Hippocampal formation (tissue), 2 donors: ENCODE measurements around the gene STARD3NL.
"Not testable (repeated sequence)": the region's sequence is repeated elsewhere in the genome, so short reads cannot be mapped to it uniquely, and the experiment has no call there.

Experiments
- DNase-seq, 2 donors: peaks; one replicate each; lab custom pipeline; 2025; lab: John Stamatoyannopoulos, UW

STARD3NL gene

DNA sequence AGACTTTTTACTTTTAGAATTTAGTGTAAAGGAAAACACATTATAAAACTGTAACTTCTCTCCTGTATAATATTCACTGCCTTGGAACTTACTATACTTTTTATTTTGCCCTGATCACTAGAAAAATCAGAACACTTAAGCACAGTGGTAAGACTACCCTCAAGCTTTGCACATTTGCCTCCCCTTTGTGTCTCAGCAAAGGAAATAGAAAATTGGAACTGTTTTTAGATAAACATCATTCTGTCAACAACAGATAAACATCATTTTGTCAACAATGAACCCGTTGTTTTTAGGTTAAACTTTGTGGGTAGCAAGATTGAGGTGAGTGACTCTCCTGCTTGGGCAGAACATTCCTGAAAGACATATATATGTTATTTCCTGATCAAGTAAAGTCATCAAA is 86.6 kb downstream of the STARD3NL start:
- not testable (repeated sequence) for DNase-seq

DNA sequence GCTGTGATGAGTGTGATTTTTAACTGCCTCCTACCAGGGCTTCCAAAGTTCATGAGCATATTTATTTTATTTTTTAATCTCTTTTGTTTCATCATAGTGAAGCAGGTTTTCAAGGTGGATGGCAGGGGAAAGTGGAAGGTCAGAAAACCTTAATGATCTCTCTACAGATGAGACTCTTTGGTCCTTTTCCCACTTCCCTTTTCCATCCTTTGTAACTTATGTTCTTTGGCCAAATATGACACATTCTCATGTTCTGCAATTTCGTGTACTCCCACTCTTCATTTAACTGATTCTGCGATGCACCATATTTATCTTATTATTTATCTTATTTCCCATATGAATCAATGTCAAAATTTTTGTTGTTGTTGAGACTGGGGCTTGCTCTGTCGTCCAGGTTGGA is 87.9 kb downstream of the STARD3NL start:
- DNase-seq: not testable (repeated sequence)

DNA sequence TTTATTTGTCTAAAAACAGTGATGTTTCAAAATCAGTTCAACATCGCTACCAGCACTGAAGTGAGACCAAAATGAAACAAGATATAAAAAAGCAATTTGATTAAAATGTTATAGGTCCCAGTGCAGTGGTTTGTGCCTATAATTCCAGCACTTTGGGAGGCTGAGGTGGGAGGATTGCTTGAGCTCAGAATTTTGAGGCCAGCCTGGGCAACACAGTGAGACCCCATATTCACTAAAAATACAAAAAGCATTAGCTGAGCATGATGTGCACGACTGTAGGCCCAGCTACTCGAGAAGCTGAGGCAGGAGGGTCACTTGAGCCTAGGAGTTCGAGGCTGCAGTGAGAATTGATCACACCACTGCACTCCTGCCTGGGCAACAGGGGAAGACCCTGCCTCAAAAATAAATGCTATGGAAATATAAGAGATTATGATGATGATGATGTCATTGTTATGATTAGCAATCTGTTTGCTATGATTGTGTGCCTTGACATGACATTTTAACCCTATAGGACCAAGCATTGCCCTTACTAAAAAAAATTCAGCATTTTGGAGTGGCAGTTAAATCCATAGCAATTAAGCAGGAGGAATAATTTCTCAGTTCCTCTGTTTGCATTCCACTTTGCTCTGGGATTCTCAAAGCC is 91.8 kb downstream of the STARD3NL start:
- DNase-seq: not testable (repeated sequence)

DNA sequence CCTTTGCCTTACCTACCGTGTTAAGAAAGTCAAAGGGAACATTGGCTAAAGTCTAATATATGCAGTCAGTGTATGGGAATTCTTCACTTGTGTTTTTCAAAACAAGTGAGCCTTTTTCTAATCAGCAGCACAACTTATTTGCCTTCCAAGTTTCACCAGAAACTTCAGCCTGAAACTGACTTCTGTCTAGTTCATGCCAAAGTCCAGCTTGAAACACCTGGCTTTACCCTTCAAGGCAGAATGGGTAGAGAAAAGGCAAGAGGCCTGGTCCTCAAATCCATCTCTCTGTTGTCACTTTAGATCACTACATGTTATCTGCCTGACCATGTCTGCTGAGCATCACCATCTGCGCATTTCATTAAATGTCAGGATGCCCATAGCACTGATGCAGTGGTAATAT is 92.4 kb downstream of the STARD3NL start:
- DNase-seq: not testable (repeated sequence)

DNA sequence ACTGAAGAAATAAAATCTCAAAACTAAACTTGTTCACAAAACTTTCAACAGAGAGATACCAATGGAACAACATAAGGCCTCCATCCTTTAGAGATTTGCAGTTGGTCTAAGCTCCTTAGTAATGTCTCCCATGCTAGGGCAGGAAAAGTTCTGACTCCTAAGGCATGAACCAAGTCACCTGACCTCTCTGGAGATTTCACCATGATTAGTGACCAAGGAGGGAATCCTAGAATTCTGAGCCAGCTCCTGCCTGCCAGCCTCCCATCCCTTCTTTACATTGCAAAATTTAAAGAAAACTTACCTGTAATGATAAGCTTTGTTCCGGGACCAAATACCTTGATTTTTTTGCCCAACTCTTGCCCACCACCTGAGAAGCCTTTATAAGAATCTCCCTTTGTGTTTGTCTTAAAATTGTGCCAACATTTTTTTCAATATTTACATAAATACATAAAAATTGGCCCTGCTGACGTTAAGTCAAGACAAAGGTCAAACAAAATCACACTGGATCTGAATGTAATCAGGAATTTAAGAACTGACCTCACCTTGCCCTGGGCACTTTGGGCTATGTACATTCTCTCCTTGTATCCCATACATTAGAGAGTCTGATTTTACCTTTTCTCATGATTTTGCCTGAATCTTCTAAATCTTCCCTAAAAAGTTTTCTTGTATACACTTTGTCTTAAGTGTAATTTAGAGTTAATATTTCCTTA is 95.4 kb downstream of the STARD3NL start, which contains the start of gene TARP:
TARP (minus strand) TSS at position 351 of the 710 bp plus-strand sequence.
- no peak for DNase-seq

DNA sequence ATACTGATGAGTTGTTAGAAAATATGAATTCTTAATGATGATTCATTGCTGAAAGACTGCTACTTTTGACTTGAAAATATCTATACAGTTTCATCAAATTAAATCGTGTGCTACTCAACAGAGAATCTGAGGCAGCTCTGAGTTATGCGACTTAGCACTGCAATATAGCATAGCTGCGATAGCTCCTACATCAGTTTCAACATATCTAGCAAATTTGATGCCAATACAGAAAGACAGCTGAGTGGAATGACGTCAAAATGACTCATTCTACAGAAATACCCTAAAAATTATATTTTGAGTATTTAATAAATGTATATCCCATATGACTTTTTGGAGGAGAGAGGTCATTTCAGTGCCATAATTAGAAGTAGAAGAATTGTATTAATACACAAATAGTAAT is 96.4 kb downstream of the STARD3NL start:
- DNase-seq: no peak

DNA sequence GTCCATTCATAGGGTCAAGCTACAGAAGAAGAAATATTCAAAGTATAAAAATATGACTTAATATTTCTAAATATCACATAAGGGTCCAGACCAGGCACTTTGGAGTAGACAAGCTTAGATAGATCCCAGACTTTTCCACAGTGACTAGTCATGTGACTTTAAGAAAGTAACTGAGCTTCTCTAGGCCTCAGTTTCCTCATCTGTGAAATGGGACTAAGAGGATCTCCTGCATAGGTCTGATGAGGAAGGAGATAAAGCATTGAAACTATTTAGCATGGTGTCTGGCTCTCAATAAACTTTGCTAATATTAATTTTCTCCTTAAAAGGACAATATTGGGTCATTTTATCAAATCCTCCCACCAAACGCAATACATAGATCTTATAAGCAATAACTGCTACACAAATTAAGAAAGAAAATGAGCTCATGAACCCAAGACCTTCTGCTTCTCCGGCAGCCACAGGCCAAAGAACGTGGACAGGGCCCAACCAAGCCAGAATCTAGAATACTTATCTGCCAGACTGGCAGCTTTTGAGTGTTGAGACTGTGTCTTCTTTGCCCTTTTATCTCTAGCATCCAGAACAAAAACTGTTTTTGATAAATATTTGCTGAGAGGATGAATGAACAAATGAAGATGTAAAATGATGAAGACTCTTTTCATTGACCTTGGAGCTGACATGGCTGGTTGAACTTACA is 97.0 kb downstream of the STARD3NL start:
- DNase-seq: no peak

DNA sequence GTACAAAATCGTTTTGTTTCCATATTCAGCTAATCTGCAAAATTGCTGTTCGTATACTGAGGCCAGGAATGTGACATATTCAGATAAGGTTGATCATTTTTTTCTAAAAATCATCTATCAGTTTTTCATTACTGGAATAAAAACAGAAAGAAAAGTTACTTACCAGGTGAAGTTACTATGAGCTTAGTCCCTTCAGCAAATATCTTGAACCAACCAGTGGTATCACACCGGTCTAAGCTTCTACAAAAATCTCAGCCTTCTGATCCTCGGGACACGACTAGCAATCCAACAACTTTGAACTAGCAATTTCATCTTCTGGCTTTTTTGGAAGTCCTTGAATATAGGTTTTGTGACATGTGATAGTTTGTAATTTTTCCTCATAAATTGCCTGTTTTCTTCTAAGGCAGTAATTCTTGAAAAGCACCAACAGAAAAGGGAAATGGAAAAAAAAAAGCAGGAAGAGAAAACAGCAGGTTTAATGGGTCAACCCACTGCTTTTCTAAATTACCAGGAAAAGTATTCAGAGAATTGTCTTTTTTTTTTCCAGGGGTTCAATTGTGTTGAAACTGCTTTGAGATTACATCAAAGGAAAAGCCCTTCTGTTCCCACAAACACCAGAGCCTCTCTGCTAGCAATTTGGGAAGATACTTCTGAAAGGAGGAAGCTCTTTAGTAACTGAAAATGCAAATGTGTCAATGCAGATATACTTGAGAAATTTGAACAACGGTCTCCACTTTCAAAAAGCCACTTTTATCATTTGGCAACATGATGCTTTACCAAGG is 98.2 kb downstream of the STARD3NL start:
- no peak for DNase-seq

DNA sequence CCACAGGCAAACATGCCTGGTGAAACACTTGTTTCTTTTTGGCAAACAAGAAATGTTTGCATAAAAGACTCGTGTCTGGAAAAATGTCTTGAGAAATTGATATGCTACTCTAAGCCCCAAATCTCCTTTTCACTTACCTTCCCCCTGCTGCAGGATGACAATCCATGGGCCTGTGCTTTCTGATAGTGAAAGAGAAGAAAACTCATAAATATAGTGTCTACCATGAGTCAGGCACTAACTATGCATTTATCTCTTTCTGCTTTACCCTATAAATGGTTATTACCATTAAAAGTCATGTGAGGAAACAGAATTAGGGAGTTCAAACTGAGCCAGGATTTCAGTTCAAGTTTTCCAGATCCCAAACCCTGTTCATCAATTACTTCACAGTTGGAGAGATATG is 102.0 kb downstream of the STARD3NL start:
- DNase-seq: no peak
